GM23338 (cell line): ENCODE measurements around the gene DOCK7.

Source experiments
- ETS1 ChIP-seq: IDR thresholded peaks from 2 replicates; pipeline ENCODE4 v1.6.1; 2016; ENCODE audit warnings: antibody characterized with exemption
- EZH2 ChIP-seq: fragments of 200-600 bp; sonication (generic); IDR thresholded peaks from one replicate; pipeline ENCODE4 v1.8.0; 2017; ENCODE audit warnings: antibody characterized with exemption, mild to moderate bottlenecking, low read depth; ENCODE audit not compliant: unreplicated experiment
- TF ChIP-seq, protein P1 (sequence below), 2 experiments: fragments of 200-600 bp in 1 of 2; sonication (generic) in 1 of 2; conservative IDR thresholded peaks; 2 replicates each; pipeline versions ENCODE4 v1.5.1 to v1.6.1; 2016 to 2017; ENCODE audit warnings: antibody characterized with exemption in 2 of 2, low read depth in 2 of 2, mild to moderate bottlenecking in 2 of 2, moderate library complexity in 1 of 2

DNA sequence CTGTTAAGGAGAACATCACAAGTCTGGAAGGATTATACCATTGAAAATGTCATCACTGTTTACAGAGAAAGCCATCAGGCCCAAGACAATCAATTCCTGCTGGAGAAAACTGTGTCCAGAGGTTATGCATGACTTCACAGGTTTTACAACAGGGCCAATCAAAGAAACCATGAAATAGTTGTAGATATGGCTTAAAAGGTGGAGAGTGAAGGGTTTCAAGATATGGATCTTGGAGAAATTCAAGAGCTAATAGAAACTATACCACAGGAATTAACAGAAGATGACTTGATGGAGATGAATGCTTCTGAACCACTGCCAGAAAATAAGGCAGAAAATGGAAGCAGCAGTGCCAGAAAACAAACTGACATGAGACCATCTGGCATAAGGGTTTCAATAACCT is 221.1 kb downstream of the DOCK7 start:
- TF ChIP-seq, protein P1, sequence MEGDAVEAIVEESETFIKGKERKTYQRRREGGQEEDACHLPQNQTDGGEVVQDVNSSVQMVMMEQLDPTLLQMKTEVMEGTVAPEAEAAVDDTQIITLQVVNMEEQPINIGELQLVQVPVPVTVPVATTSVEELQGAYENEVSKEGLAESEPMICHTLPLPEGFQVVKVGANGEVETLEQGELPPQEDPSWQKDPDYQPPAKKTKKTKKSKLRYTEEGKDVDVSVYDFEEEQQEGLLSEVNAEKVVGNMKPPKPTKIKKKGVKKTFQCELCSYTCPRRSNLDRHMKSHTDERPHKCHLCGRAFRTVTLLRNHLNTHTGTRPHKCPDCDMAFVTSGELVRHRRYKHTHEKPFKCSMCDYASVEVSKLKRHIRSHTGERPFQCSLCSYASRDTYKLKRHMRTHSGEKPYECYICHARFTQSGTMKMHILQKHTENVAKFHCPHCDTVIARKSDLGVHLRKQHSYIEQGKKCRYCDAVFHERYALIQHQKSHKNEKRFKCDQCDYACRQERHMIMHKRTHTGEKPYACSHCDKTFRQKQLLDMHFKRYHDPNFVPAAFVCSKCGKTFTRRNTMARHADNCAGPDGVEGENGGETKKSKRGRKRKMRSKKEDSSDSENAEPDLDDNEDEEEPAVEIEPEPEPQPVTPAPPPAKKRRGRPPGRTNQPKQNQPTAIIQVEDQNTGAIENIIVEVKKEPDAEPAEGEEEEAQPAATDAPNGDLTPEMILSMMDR (conservative IDR thresholded peaks at IDR 0.05; ENCODE audit: low read depth in 2 of 2): no peak
- TF ChIP-seq EZH2: no peak
- no peak for TF ChIP-seq ETS1
